ENCODE results near the gene ZNF444. TPM values are rescaled to one million over a fixed set of nuclear protein-coding genes. Genes with fewer than 3 reads are reported as not detected.

The ZNF444 gene
- total RNA-seq, 4 donors from 2014 or later: 10.6 to 22.1 (median 15.6) TPM

DNA sequence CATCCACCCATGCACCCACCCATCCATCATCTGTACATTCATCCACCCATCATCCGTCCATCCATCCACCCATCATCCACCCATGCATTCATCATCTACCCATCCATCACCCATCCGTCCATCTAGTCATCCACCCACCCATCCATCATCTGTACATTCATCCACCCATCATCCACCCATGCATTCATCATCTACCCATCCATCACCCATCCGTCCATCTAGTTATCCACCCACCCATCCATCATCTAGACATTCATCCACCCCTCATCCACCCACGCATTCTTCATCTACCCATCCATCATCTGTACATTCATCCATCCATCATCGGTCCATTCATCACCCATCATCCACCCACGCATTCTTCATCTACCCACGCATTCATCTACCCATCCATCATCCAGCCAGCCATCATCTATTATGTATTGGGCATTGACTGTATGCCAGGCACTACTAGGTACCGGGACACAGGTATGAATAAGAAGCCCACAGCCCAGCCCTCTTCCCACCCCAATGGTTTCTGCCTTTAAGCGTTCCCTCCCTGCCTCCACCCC is 18.0 kb downstream of the ZNF444 start:
- no peak overlapping the region for H3K27ac ChIP-seq
- H3K4me1 ChIP-seq: peaks cover 0 to 7% (median 0%) of the 10 kb centered on the region in 3 donors
- TF ChIP-seq, protein P1, sequence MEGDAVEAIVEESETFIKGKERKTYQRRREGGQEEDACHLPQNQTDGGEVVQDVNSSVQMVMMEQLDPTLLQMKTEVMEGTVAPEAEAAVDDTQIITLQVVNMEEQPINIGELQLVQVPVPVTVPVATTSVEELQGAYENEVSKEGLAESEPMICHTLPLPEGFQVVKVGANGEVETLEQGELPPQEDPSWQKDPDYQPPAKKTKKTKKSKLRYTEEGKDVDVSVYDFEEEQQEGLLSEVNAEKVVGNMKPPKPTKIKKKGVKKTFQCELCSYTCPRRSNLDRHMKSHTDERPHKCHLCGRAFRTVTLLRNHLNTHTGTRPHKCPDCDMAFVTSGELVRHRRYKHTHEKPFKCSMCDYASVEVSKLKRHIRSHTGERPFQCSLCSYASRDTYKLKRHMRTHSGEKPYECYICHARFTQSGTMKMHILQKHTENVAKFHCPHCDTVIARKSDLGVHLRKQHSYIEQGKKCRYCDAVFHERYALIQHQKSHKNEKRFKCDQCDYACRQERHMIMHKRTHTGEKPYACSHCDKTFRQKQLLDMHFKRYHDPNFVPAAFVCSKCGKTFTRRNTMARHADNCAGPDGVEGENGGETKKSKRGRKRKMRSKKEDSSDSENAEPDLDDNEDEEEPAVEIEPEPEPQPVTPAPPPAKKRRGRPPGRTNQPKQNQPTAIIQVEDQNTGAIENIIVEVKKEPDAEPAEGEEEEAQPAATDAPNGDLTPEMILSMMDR (IDR thresholded peaks at IDR 0.05): no peak
- TF ChIP-seq POLR2A (IDR thresholded peaks at IDR 0.05): no peak
- H3K4me3 ChIP-seq: no peak overlapping the region
- 74 to 89% methylated on average over 9 of the region's 9 CpGs for WGBS, 2 donors
- intact Hi-C loops (cut with DNase I): loop anchor here (10.0 kb wide), 1 partner anchor 54 kb away; no protein-coding TSS in a partner anchor
- peaks cover 5 to 50% (median 15%) of the 10 kb centered on the region in 3 donors for H3K36me3 ChIP-seq
- DNase-seq: no peak
- no peaks in the 10 kb centered on the region for H3K27me3 ChIP-seq
- H3K9me3 ChIP-seq: no peaks in the 10 kb centered on the region

DNA sequence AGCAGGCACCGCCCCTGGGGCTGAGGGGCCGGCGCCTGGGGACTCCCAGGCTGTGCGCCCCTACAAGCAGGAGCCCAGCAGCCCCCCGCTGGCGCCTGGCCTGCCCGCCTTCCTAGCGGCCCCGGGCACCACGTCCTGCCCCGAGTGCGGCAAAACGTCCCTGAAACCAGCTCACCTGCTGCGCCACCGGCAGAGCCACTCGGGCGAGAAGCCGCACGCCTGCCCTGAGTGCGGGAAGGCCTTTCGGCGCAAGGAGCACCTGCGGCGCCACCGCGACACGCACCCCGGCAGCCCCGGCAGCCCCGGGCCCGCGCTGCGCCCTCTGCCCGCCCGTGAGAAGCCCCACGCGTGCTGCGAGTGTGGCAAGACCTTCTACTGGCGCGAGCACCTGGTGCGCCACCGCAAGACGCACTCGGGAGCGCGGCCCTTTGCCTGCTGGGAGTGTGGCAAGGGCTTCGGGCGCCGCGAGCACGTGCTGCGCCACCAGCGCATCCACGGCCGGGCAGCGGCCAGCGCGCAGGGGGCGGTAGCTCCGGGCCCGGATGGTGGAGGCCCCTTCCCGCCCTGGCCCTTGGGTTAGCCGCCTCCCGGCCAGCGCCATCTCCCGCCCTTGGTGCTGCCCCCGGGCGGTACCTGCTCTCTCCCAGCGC is 18.7 kb downstream of the ZNF444 start:
- Histone ChIP-seq H3K4me1 (peaks cover 0 to 7% (median 0%) of the 10 kb centered on the region in 3 donors), H3K9me3 (no peaks in the 10 kb centered on the region), H3K4me3 (no peak overlapping the region), H3K27ac (no peak overlapping the region), H3K27me3 (no peaks in the 10 kb centered on the region), H3K36me3 (peaks cover 5 to 43% (median 15%) of the 10 kb centered on the region in 3 donors)
- TF ChIP-seq, protein P1 (IDR thresholded peaks at IDR 0.05): no peak
- no peak for TF ChIP-seq POLR2A (IDR thresholded peaks at IDR 0.05)
- no peak for DNase-seq
- 95 to 96% methylated on average over 23 to 26 of the region's 69 CpGs for WGBS, 2 donors
- intact Hi-C loops (cut with DNase I): loop anchor here (10.0 kb wide), 1 partner anchor 55 kb away; no protein-coding TSS in a partner anchor

DNA sequence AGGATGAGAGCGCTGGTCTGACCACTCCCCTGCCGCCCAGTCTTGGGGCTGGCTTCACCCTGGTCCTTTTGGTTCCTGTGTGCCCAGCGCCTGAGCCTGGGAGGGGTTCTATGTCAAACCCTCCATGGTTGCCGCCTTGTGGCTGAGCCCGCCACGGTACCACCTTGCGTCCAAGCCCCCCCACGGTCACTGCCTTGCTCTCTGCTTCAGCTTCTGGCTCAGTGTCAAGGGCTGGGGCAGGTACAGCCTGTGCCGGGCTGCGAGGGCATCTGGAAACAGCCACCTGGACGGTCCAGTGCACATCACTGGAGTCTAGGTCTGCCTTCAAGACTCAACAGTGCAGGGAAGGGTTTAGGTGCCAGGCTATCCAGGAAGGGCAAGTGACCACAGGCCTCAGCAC is 20.4 kb downstream of the ZNF444 start:
- intact Hi-C loops (cut with DNase I): no loop called here
- Histone ChIP-seq H3K36me3 (peaks cover 5 to 40% (median 15%) of the 10 kb centered on the region in 3 donors), H3K27ac (no peak overlapping the region), H3K4me3 (no peak overlapping the region), H3K4me1 (peaks cover 0 to 7% (median 0%) of the 10 kb centered on the region in 3 donors), H3K27me3 (no peaks in the 10 kb centered on the region), H3K9me3 (no peaks in the 10 kb centered on the region)
- TF ChIP-seq, protein P1 (IDR thresholded peaks at IDR 0.05): no peak
- TF ChIP-seq POLR2A (IDR thresholded peaks at IDR 0.05): no peak
- no peak for DNase-seq
- WGBS, 2 donors: 97% methylated on average over 6 of the region's 11 CpGs; no CpG with 5 or more reads in 1 of the 2 donors

DNA sequence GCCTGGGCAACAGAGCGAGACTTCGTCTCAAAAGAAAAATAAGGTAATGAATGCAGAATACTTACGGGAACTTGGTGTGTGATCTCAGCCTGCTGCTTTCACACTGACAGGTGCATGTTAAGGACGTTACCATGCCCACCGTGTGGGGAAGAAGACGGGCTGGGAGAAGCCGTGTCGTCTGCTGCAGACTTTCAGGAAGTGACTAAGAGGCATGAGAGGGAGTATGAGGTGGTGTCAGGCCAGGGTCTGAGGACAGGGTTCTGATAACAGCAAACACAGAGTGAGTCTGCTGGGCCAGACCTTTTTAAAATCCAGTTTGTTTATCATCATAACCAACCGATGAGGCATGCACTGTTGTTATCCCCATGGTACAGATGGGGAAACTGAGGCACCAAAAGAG is 21.2 kb downstream of the ZNF444 start:
- H3K4me1 ChIP-seq: no peaks in the 10 kb centered on the region
- H3K4me3 ChIP-seq: no peak overlapping the region
- H3K9me3 ChIP-seq: no peaks in the 10 kb centered on the region
- intact Hi-C loops (cut with DNase I): no loop called here
- peaks cover 5 to 39% (median 15%) of the 10 kb centered on the region in 3 donors for H3K36me3 ChIP-seq
- WGBS, 2 donors: 44 to 58% methylated on average over 9 of the region's 9 CpGs
- no peak for TF ChIP-seq POLR2A (IDR thresholded peaks at IDR 0.05)
- TF ChIP-seq, protein P1 (IDR thresholded peaks at IDR 0.05): no peak
- H3K27me3 ChIP-seq: no peaks in the 10 kb centered on the region
- DNase-seq: no peak
- no peak overlapping the region for H3K27ac ChIP-seq

DNA sequence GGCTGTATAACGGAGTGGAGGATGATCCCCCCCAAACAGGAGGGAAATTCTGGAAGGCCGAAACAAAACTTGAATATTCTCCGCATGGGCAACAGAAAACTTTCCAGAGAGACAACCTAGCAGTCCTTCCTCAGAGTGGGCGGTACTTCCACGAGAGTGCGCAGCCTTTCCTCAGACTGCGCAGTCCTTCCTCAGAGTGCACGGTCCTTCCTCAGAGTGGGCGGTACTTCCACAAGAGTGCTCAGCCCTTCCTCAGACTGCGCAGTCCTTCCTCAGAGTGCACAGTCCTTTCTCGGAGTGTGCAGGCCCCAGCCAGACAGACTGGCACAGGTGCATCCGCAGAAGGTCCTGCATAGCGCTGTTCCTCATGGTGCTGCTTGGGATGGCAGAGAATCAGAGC is 22.0 kb downstream of the ZNF444 start:
- Histone ChIP-seq H3K27ac (no peak overlapping the region), H3K4me3 (no peak overlapping the region), H3K9me3 (no peaks in the 10 kb centered on the region), H3K36me3 (peaks cover 5 to 34% (median 15%) of the 10 kb centered on the region in 3 donors), H3K27me3 (no peaks in the 10 kb centered on the region), H3K4me1 (no peaks in the 10 kb centered on the region)
- intact Hi-C loops (cut with DNase I): no loop called here
- no peak for TF ChIP-seq POLR2A (IDR thresholded peaks at IDR 0.05)
- TF ChIP-seq, protein P1 (IDR thresholded peaks at IDR 0.05): no peak
- 90% methylated on average over 8 to 13 of the region's 13 CpGs for WGBS, 2 donors
- DNase-seq: no peak

All from esophagus squamous epithelium (tissue), 5 donors.